ENCODE results near the gene METTL3.

Gene METTL3

GRCh38 chr14:21518725-21519124, 7.6 kb upstream of the METTL3 start:
- TF ChIP-seq YY1 (IDR thresholded peaks at IDR 0.05; ENCODE audit: insufficient read depth, insufficient read length) (no peak), SUZ12 (IDR thresholded peaks at IDR 0.05; ENCODE audit: extremely low read depth, insufficient read depth, insufficient read length) (no peak), ZNF274 (IDR thresholded peaks at IDR 0.05; ENCODE audit: low read depth, low read length) (no peak)
- no peaks in the 10 kb centered on the region for H3K27me3 ChIP-seq (ENCODE audit: insufficient read depth, insufficient read length)
- H3K4me3 ChIP-seq (ENCODE audit: insufficient read length, low read depth), result no peak overlapping the region
- H3K36me3 ChIP-seq (ENCODE audit: insufficient read depth, insufficient read length, low read length), result peaks cover 31% of the 10 kb centered on the region
- H3K4me1 ChIP-seq (ENCODE audit: insufficient read depth, insufficient read length), result peaks cover 5% of the 10 kb centered on the region
- no peaks in the 10 kb centered on the region for H3K9me3 ChIP-seq (ENCODE audit: insufficient read depth, low read length)
- DNase-seq (ENCODE audit: low read depth, low spot score), result no peak
- H3K9ac ChIP-seq (ENCODE audit: insufficient read length, low read depth), result no peak overlapping the region

DNA sequence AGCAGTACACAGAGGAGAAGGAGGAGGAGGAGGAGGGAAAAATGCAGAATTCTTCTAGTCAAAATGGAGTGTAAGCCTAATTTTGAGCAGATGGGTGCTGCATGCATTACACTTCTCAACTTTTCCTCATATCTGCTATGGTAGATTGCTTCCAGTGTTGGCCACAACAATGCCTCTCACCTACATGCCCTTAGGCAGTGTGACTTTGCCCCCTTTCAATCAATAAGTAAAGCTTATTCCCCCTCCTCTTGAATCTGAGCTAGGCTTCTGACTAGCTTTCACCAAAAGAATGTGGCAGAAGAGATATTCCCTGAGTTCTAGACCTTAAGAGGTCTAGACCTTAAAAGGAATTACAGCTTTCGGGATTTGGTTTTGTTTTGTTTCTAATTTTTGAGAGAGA, 3.2 kb upstream of the METTL3 start:
- Histone ChIP-seq H3K9ac (ENCODE audit: insufficient read length, low read depth) (no peak overlapping the region), H3K36me3 (ENCODE audit: insufficient read depth, insufficient read length, low read length) (peaks cover 2% of the 10 kb centered on the region), H3K27me3 (ENCODE audit: insufficient read depth, insufficient read length) (no peaks in the 10 kb centered on the region), H3K4me1 (ENCODE audit: insufficient read depth, insufficient read length) (no peaks in the 10 kb centered on the region), H3K9me3 (ENCODE audit: insufficient read depth, low read length) (no peaks in the 10 kb centered on the region), H3K4me3 (ENCODE audit: insufficient read length, low read depth) (no peak overlapping the region)
- TF ChIP-seq ZNF274 (IDR thresholded peaks at IDR 0.05; ENCODE audit: low read depth, low read length) (no peak), YY1 (IDR thresholded peaks at IDR 0.05; ENCODE audit: insufficient read depth, insufficient read length) (no peak), SUZ12 (IDR thresholded peaks at IDR 0.05; ENCODE audit: extremely low read depth, insufficient read depth, insufficient read length) (no peak)
- DNase-seq (ENCODE audit: low read depth, low spot score), result no peak

DNA sequence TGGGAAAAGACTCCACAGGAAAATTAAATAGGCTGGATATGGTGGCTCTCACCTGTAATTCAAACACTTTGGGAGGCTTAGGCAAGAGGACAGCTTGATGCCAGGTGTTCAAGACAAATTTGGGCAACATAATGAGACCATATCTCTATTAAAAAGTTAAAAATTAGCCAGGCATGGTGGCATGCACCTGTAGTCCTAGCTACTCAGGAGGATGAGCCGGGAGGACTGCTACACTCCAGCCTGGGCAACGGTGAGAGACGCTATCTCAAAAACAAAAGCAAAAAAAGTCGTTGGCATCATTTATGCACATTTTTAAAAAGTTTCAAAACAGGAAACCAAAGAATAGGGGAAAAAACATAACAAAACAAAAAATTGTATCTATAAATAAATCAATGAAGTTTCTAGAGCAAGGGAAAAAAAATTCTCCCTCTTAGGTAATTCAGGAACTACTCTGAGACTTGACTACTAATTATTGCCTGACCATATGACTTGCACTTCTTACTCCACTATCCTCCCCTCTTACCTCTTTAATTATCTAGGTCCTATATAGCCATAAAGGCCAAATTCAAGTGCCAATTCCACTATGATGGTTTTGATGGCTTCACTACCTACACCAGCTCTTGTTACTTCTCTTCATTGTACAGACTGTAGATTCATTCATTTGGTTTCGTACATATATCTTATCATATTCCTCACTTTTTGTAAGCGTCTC, 1.6 kb downstream of the METTL3 start:
- no peak for DNase-seq (ENCODE audit: low read depth, low spot score)
- Histone ChIP-seq H3K9me3 (ENCODE audit: insufficient read depth, low read length) (no peaks in the 10 kb centered on the region), H3K27me3 (ENCODE audit: insufficient read depth, insufficient read length) (no peaks in the 10 kb centered on the region), H3K4me3 (ENCODE audit: insufficient read length, low read depth) (peak overlapping the region; percentile 98), H3K4me1 (ENCODE audit: insufficient read depth, insufficient read length) (no peaks in the 10 kb centered on the region), H3K36me3 (ENCODE audit: insufficient read depth, insufficient read length, low read length) (peaks cover 24% of the 10 kb centered on the region), H3K9ac (ENCODE audit: insufficient read length, low read depth) (peak overlapping the region; percentile 99)
- no peak for TF ChIP-seq ZNF274 (IDR thresholded peaks at IDR 0.05; ENCODE audit: low read depth, low read length)
- TF ChIP-seq SUZ12 (IDR thresholded peaks at IDR 0.05; ENCODE audit: extremely low read depth, insufficient read depth, insufficient read length), result no peak
- TF ChIP-seq YY1 (IDR thresholded peaks at IDR 0.05; ENCODE audit: insufficient read depth, insufficient read length), result no peak

DNA sequence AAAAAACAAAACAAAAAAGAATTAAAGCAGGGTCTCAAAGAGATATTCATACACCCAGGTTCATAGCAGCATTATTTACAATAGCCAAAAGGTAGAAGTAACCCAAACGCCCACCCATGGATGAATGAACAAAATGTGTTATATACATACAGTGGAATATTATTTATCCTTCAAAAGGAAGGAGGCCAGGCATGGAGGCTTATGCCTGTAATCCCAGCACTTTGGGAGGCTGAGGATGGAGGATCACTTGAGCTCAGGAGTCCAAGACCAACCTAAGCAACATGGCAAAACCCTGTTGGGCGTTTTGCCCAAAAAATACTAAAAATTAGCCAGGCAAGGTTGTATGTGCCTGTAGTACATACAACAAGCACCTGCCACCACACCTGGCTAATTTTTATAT, 4.6 kb downstream of the METTL3 start:
- no peaks in the 10 kb centered on the region for H3K27me3 ChIP-seq (ENCODE audit: insufficient read depth, insufficient read length)

DNA sequence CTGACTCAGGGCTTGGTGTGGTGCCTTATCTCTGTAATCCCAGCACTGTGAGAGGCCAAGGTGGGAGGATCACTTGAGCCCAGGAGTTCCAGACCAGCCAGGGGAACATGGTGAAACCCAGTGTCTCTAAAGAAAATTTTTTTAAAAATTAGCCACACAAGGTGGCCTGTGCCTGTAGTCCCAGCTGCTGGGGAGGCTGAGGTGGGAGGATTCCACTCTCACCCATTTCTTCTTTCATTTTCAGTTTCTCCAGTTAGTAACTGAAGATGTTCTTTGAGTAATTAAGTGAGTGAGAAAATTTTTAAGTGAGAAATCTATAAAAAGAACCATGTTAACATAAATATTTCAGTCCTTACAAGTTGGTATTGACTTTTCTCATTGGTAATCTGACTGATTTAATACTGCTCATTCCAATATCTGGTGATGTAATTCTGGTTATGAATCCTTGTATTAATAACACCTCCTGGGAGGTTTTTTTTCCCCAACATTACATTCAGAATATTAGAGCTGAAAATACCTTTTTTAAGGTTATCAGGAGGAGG, 6.1 kb downstream of the METTL3 start:
- Histone ChIP-seq H3K27me3 (ENCODE audit: insufficient read depth, insufficient read length) (no peaks in the 10 kb centered on the region), H3K4me3 (ENCODE audit: insufficient read length, low read depth) (no peak overlapping the region), H3K36me3 (ENCODE audit: insufficient read depth, insufficient read length, low read length) (peaks cover 67% of the 10 kb centered on the region), H3K9me3 (ENCODE audit: insufficient read depth, low read length) (no peaks in the 10 kb centered on the region), H3K4me1 (ENCODE audit: insufficient read depth, insufficient read length) (no peaks in the 10 kb centered on the region), H3K9ac (ENCODE audit: insufficient read length, low read depth) (no peak overlapping the region)
- no peak for DNase-seq (ENCODE audit: low read depth, low spot score)
- TF ChIP-seq SUZ12 (IDR thresholded peaks at IDR 0.05; ENCODE audit: extremely low read depth, insufficient read depth, insufficient read length), result no peak
- no peak for TF ChIP-seq YY1 (IDR thresholded peaks at IDR 0.05; ENCODE audit: insufficient read depth, insufficient read length)
- TF ChIP-seq ZNF274 (IDR thresholded peaks at IDR 0.05; ENCODE audit: low read depth, low read length), result no peak

More for the DNA sequence above, 4.6 kb downstream of the METTL3 start:
- H3K4me1 ChIP-seq (ENCODE audit: insufficient read depth, insufficient read length), result no peaks in the 10 kb centered on the region
- no peak overlapping the region for H3K9ac ChIP-seq (ENCODE audit: insufficient read length, low read depth)
- no peak for DNase-seq (ENCODE audit: low read depth, low spot score)
- no peaks in the 10 kb centered on the region for H3K9me3 ChIP-seq (ENCODE audit: insufficient read depth, low read length)
- H3K36me3 ChIP-seq (ENCODE audit: insufficient read depth, insufficient read length, low read length), result peaks cover 52% of the 10 kb centered on the region
- no peak overlapping the region for H3K4me3 ChIP-seq (ENCODE audit: insufficient read length, low read depth)
- no peak for TF ChIP-seq ZNF274 (IDR thresholded peaks at IDR 0.05; ENCODE audit: low read depth, low read length)
- TF ChIP-seq YY1 (IDR thresholded peaks at IDR 0.05; ENCODE audit: insufficient read depth, insufficient read length), result no peak
- TF ChIP-seq SUZ12 (IDR thresholded peaks at IDR 0.05; ENCODE audit: extremely low read depth, insufficient read depth, insufficient read length), result no peak

DNA sequence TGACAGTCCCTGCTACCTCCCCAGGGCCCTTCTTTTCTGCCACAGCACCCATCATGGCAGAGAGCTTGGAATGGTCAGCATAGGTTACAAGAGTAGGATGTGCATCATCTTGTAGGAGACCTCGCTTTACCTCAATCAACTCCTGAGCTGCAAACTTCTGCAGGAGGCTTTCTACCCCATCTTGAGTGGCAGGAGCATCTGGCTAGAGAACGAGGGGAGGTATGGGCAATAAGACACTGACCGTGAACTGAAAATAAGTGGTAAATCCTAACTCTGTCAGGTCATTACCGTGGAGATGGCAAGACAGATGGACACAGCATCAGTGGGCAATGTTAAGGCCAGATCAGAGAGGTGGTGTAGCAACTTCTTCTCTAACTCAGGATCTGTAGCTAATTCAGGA, 7.8 kb downstream of the METTL3 start:
- DNase-seq (ENCODE audit: low read depth, low spot score), result no peak
- no peaks in the 10 kb centered on the region for H3K27me3 ChIP-seq (ENCODE audit: insufficient read depth, insufficient read length)
- TF ChIP-seq YY1 (IDR thresholded peaks at IDR 0.05; ENCODE audit: insufficient read depth, insufficient read length), result no peak
- TF ChIP-seq SUZ12 (IDR thresholded peaks at IDR 0.05; ENCODE audit: extremely low read depth, insufficient read depth, insufficient read length), result no peak
- TF ChIP-seq ZNF274 (IDR thresholded peaks at IDR 0.05; ENCODE audit: low read depth, low read length), result no peak
- H3K4me1 ChIP-seq (ENCODE audit: insufficient read depth, insufficient read length), result no peaks in the 10 kb centered on the region
- H3K36me3 ChIP-seq (ENCODE audit: insufficient read depth, insufficient read length, low read length), result peaks cover 73% of the 10 kb centered on the region
- H3K9ac ChIP-seq (ENCODE audit: insufficient read length, low read depth), result no peak overlapping the region
- H3K4me3 ChIP-seq (ENCODE audit: insufficient read length, low read depth), result no peak overlapping the region
- no peaks in the 10 kb centered on the region for H3K9me3 ChIP-seq (ENCODE audit: insufficient read depth, low read length)

DNA sequence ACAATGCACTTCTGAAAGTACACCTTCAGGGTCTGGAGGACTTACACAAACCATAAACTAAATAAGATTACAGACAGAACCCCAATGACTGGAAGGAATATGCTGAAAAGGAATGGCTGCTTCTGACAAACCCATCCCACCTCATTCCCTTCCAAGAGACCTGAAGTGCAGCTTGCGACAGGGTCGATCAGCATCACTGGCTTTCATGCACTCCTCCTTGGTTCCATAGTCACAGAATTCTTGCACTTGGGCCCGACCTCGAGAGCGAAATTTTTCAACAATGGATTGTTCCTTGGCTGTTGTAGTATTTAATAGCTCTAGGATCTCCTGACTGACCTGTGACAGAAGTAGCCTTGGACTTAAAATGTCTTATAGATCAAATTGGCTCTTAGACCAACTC, 9.6 kb downstream of the METTL3 start:
- no peak for DNase-seq (ENCODE audit: low read depth, low spot score)
- Histone ChIP-seq H3K36me3 (ENCODE audit: insufficient read depth, insufficient read length, low read length) (peaks cover 80% of the 10 kb centered on the region), H3K9ac (ENCODE audit: insufficient read length, low read depth) (no peak overlapping the region)

More for the DNA sequence above, 9.6 kb downstream of the METTL3 start:
- Histone ChIP-seq H3K4me3 (ENCODE audit: insufficient read length, low read depth) (no peak overlapping the region), H3K9me3 (ENCODE audit: insufficient read depth, low read length) (no peaks in the 10 kb centered on the region), H3K27me3 (ENCODE audit: insufficient read depth, insufficient read length) (no peaks in the 10 kb centered on the region), H3K4me1 (ENCODE audit: insufficient read depth, insufficient read length) (no peaks in the 10 kb centered on the region)
- TF ChIP-seq ZNF274 (IDR thresholded peaks at IDR 0.05; ENCODE audit: low read depth, low read length) (no peak), SUZ12 (IDR thresholded peaks at IDR 0.05; ENCODE audit: extremely low read depth, insufficient read depth, insufficient read length) (no peak), YY1 (IDR thresholded peaks at IDR 0.05; ENCODE audit: insufficient read depth, insufficient read length) (no peak)
